Large intestine (tissue), 3 donors: ENCODE measurements around the gene TOMT. TPM values are rescaled to one million over a fixed set of nuclear protein-coding genes. Genes with fewer than 3 reads are reported as not detected.
"Not testable (repeated sequence)": the region's sequence is repeated elsewhere in the genome, so short reads cannot be mapped to it uniquely, and the experiment has no call there.

Source experiments
- DNase-seq, 2 donors: peaks; one replicate each; pipeline versions ENCODE4 v3.0.0 to v3.0.0-alpha.2; 2013
- H3K27ac ChIP-seq: one replicate; pipeline ENCODE4 v1.5.1; 2013; ENCODE audit warnings: low read length
- H3K27me3 ChIP-seq: 2 replicates; pipeline ENCODE4 v1.6.1; 2013; ENCODE audit warnings: low read length; ENCODE audit not compliant: control insufficient read depth, insufficient read depth
- H3K36me3 ChIP-seq: 2 replicates; pipeline ENCODE4 v1.6.1; 2013; ENCODE audit warnings: low read length; ENCODE audit not compliant: control insufficient read depth, insufficient read depth
- H3K4me1 ChIP-seq: one replicate; pipeline ENCODE4 v1.6.1; 2013; ENCODE audit warnings: low read length; ENCODE audit not compliant: control insufficient read depth, insufficient read depth
- H3K4me3 ChIP-seq: one replicate; pipeline ENCODE4 v1.5.1; 2013; ENCODE audit warnings: low read length
- H3K9me3 ChIP-seq: one replicate; pipeline ENCODE4 v1.6.1; 2013; ENCODE audit warnings: mild to moderate bottlenecking, low read depth, low read length, moderate library complexity; ENCODE audit not compliant: control insufficient read depth
- WGBS: methylation state at CpG from one replicate; pipeline ENCODE4 v1.1.5; 2013; ENCODE audit warnings: low lambda C conversion rate; ENCODE audit not compliant: insufficient coverage; 5-methylcytosine and 5-hydroxymethylcytosine counted together
- polyA plus RNA-seq: library from polyadenylated mRNA; unstranded; fragments of 120-200 nt; gene quantifications from one replicate; pipeline ENCODE4 v1.2.1, GENCODE V29; 2013

Gene TOMT
- polyA plus RNA-seq, 1 donor: not detected

DNA sequence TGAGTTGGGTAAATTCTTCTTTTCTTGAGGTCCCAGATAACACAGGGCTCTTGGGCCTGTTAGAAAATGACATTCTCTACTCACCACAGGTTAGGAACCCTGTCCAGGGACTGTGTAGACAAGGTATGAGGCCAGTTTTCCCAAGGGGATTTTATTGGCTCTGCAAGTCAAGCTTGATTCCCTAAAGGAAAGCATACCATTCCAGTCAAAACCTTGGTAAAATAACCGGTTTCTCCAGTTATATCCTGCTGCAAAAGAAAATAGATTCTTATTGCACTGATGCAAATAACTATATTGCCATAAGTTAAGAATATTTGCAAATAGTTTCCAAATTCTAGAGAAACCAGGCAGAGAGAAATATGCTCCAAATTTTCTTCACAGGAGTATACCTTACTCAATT lies 20.2 kb downstream of the TOMT start:
- Histone ChIP-seq H3K36me3 (no peaks in the 10 kb centered on the region), H3K27me3 (no peaks in the 10 kb centered on the region), H3K4me1 (no peaks in the 10 kb centered on the region), H3K27ac (no peak overlapping the region), H3K9me3 (peaks cover 10% of the 10 kb centered on the region), H3K4me3 (no peak overlapping the region)
- no CpG with 5 or more reads among the region's 1 CpG for WGBS
- DNase-seq: no peak

DNA sequence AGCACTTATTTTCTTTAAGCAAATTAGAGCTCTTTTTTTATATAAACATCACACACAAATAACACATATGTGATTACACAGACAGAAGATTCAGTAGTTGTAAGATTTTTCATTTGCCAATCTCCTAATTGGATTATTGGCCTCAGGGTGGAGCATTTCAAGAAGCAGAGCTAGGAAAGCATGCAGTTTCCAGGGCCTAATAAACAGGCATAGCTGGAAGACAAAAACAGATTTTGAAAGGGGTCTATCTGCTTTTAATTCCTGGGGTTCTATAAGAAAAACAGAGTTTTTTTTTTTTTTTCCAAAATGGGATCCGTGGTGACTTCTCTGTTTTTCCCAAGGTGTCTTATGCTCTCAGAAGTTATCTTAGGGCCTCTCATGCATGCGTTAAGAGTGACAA lies 22.2 kb downstream of the TOMT start:
- DNase-seq: no peak
- Histone ChIP-seq H3K27ac (no peak overlapping the region), H3K4me3 (no peak overlapping the region), H3K4me1 (no peaks in the 10 kb centered on the region), H3K9me3 (peaks cover 10% of the 10 kb centered on the region), H3K27me3 (no peaks in the 10 kb centered on the region), H3K36me3 (no peaks in the 10 kb centered on the region)
- 54% methylated on average over 2 of the region's 2 CpGs for WGBS

DNA sequence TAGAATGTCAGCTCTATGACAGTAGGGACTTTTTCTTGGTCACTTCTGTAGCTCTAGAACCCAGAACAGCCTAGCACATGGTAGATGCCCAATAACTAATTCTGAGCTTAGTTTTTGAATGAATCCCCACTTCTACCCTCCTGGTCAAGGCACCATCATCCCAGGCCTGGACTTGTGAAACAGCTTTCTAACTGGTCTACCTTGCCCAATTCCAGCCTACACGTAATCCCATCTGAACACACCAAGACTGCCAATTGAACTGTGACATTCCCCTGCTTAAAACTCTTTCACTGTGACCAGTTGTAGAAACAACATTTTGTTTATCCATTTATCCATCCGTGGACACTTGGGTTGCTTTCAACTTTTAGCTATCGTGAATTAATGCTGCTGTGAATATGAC lies 23.7 kb downstream of the TOMT start:
- Histone ChIP-seq H3K27me3 (no peaks in the 10 kb centered on the region), H3K9me3 (peaks cover 8% of the 10 kb centered on the region), H3K36me3 (no peaks in the 10 kb centered on the region), H3K27ac (no peak overlapping the region), H3K4me3 (no peak overlapping the region), H3K4me1 (no peaks in the 10 kb centered on the region)
- WGBS: 65% methylated on average over 2 of the region's 3 CpGs
- no peak for DNase-seq

DNA sequence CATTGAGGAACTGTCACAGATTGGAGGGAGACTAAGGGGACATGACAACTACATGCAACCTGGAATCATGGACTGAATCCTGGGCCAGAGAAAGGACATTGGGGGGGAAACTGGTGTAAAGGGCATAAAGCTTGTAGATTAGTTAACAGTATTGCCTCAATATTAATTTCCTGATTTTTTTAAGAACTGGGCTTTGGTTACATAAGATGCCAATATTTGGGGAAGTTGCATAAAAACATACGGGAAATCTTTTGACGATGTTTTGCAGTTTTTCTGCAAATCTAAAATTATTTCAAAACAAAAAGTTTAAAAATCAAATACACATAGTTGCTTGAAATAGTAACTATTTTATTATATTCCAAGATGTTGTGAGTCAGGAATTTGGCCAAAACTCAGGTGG lies 26.9 kb downstream of the TOMT start:
- H3K4me3 ChIP-seq: no peak overlapping the region
- H3K36me3 ChIP-seq: no peaks in the 10 kb centered on the region
- H3K27ac ChIP-seq: no peak overlapping the region
- H3K4me1 ChIP-seq: no peaks in the 10 kb centered on the region
- DNase-seq: no peak
- WGBS: 86% methylated on average over 2 of the region's 2 CpGs
- H3K27me3 ChIP-seq: no peaks in the 10 kb centered on the region
- peaks cover 8% of the 10 kb centered on the region for H3K9me3 ChIP-seq

DNA sequence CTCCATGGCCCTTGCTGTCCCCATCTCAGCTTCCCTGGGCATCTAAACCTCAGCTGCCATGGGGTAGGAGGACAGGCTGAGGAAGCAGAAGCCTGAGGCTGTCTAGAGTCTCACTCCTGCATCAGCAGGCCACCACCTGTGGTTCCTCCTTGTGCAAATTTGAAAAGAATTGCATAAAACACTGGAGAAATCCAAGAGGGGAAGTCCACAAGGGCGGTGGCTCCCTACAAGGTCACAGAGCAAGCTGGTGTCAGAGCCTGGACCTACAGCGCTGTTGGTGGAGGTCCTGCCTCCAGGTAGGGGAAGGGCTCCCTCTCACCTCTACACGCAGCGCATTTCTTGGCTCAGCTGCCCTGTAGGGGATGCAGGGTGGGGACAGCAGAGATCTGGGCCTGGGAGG lies 29.7 kb downstream of the TOMT start, which contains the start of gene FOLR3:
Gene FOLR3 (plus strand): TSS at position 253 of the 400 bp plus-strand sequence. CDS start 228 bp downstream, outside the sequence.
- not testable (repeated sequence) for H3K4me3 ChIP-seq, H3K4me1 ChIP-seq, H3K27me3 ChIP-seq, DNase-seq, H3K36me3 ChIP-seq, H3K9me3 ChIP-seq, H3K27ac ChIP-seq
- no CpG with 5 or more reads among the region's 4 CpGs for WGBS

DNA sequence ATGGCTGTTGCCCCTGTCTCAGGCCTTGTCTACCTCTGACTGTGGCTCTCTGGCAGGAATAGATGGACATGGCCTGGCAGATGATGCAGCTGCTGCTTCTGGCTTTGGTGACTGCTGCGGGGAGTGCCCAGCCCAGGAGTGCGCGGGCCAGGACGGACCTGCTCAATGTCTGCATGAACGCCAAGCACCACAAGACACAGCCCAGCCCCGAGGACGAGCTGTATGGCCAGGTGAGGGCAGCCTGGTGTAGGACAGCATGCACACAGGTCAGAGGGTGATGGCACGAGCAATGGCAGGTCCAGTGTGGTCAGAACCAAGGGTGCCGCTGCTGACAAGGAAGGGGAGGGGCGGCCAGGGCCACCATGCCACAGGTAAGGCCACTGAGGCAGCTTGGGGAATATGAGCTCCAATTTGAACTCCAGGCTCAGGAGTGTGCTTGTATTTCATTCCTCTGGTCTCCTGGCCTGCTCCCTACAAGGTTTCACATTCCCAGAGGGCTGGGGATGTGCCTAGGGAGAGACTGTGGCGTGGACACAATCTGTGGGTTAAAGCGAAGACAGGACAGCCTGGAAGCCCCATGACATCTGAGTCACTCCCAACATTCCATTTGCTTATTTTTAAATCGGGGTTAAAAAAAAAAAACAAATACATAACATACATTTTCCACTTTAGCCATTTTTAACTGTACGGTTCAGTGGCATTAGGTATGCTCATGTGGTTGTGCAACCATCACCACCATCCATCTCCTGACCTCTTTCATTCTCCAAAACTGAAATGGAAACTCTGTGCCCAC lies 30.4 kb downstream of the TOMT start:
- 86% methylated on average over 2 of the region's 14 CpGs for WGBS
- Histone ChIP-seq H3K27me3 (no peaks in the 10 kb centered on the region), H3K4me1 (peaks cover 2% of the 10 kb centered on the region), H3K27ac (no peak overlapping the region), H3K9me3 (no peaks in the 10 kb centered on the region), H3K36me3 (no peaks in the 10 kb centered on the region), H3K4me3 (no peak overlapping the region)
- DNase-seq: no peak

DNA sequence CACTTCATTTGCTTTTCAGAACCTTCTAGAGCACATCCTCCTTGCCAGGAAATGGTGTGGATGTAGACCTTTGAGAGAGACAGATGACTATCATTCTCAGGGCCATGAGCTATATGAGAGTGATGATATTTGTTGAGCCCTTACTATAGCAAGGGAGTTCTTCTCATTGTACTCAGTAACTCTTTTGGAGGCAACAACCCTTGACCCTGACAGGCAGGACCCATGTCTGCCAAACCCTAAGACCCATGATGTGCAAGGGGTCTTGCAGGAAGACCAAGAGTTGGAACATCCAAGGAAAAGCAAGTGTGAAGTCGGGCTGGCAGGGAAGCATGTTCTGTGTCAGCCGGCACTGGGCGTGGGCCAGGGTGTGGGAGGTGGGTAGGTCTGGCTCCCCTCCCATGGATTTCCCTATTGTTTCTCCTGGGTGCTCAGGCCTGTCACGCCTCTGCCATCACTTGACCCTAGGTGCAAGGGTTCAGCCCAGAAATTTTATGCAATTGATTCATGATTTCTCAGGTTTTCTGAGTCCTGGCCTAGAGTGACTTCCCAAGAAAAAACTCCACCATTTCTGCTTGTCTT lies 31.0 kb downstream of the TOMT start:
- no peaks in the 10 kb centered on the region for H3K36me3 ChIP-seq
- peaks cover 2% of the 10 kb centered on the region for H3K4me1 ChIP-seq
- no peaks in the 10 kb centered on the region for H3K27me3 ChIP-seq
- no peak for DNase-seq
- H3K27ac ChIP-seq: no peak overlapping the region
- no CpG with 5 or more reads among the region's 4 CpGs for WGBS
- H3K4me3 ChIP-seq: no peak overlapping the region
- no peaks in the 10 kb centered on the region for H3K9me3 ChIP-seq

DNA sequence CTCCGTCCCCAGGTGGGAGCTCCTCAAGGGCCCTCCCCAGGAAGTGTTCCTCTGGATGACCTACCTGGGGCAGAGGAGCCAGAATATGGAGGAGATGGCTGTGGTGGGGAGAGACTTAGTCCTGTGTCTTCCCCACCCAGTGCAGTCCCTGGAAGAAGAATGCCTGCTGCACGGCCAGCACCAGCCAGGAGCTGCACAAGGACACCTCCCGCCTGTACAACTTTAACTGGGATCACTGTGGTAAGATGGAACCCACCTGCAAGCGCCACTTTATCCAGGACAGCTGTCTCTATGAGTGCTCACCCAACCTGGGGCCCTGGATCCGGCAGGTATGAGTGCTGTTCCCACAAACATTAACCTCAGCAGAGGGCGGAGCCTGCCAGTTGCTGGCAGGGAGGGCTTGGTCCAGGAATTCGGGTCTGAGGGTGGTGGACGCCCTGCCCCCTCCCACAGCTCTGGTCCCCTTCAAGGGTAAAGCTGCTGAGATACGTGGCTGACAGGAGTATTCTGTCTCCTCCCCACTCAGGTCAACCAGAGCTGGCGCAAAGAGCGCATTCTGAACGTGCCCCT lies 33.2 kb downstream of the TOMT start:
- no peak for DNase-seq
- Histone ChIP-seq H3K4me3 (no peak overlapping the region), H3K27me3 (no peaks in the 10 kb centered on the region), H3K9me3 (no peaks in the 10 kb centered on the region), H3K36me3 (no peaks in the 10 kb centered on the region), H3K27ac (no peak overlapping the region), H3K4me1 (peaks cover 2% of the 10 kb centered on the region)
- no CpG with 5 or more reads among the region's 12 CpGs for WGBS

DNA sequence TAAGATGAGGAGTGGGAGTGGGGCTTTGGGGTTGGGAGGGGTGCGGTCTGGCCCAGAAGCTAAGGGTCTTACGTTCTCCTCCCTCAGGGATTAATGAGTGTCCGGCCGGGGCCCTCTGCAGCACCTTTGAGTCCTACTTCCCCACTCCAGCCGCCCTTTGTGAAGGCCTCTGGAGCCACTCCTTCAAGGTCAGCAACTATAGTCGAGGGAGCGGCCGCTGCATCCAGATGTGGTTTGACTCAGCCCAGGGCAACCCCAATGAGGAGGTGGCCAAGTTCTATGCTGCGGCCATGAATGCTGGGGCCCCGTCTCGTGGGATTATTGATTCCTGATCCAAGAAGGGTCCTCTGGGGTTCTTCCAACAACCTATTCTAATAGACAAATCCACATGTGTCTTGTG lies 33.8 kb downstream of the TOMT start:
- Histone ChIP-seq H3K9me3 (no peaks in the 10 kb centered on the region), H3K36me3 (no peaks in the 10 kb centered on the region), H3K4me1 (peaks cover 2% of the 10 kb centered on the region), H3K27ac (no peak overlapping the region), H3K27me3 (no peaks in the 10 kb centered on the region), H3K4me3 (no peak overlapping the region)
- no peak for DNase-seq
- WGBS: no CpG with 5 or more reads among the region's 11 CpGs

DNA sequence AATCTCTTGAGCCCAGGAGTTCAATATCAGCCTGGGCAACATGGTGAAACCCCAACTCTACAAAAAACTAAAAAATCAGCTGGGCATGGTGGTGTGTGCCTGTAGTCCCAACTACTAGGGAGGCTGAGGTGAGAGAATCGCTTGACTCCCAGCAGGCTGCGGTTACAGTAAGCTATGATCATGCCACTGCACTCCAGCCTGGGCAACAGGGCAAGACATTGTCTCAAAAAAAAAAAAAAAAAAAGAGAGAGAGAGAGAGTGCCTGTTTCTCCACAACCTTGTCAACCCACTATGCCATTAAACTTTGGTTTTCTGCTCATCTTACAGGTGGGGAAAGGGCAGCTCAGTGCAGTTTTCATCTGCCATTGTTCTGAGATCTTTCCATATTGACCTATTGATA lies 34.9 kb downstream of the TOMT start:
- no peaks in the 10 kb centered on the region for H3K9me3 ChIP-seq
- no peak overlapping the region for H3K4me3 ChIP-seq
- WGBS: no CpG with 5 or more reads among the region's 2 CpGs
- H3K27me3 ChIP-seq: no peaks in the 10 kb centered on the region
- no peak overlapping the region for H3K27ac ChIP-seq
- H3K36me3 ChIP-seq: no peaks in the 10 kb centered on the region
- DNase-seq: no peak
- H3K4me1 ChIP-seq: peaks cover 2% of the 10 kb centered on the region
